Measurements from ENCODE around the gene TAOK1. TPM values are rescaled to one million over a fixed set of nuclear protein-coding genes. Genes with fewer than 3 reads are reported as not detected.
A peak's percentile ranks its signal among the peaks of the same experiment; 100 is the strongest.

TAOK1 gene
- total and polyA plus RNA-seq, 2 of the 13 experiments (the other 11 are each of a cell fraction or from before 2014, with no cell fraction given): 14.1 to 23.0 TPM

DNA sequence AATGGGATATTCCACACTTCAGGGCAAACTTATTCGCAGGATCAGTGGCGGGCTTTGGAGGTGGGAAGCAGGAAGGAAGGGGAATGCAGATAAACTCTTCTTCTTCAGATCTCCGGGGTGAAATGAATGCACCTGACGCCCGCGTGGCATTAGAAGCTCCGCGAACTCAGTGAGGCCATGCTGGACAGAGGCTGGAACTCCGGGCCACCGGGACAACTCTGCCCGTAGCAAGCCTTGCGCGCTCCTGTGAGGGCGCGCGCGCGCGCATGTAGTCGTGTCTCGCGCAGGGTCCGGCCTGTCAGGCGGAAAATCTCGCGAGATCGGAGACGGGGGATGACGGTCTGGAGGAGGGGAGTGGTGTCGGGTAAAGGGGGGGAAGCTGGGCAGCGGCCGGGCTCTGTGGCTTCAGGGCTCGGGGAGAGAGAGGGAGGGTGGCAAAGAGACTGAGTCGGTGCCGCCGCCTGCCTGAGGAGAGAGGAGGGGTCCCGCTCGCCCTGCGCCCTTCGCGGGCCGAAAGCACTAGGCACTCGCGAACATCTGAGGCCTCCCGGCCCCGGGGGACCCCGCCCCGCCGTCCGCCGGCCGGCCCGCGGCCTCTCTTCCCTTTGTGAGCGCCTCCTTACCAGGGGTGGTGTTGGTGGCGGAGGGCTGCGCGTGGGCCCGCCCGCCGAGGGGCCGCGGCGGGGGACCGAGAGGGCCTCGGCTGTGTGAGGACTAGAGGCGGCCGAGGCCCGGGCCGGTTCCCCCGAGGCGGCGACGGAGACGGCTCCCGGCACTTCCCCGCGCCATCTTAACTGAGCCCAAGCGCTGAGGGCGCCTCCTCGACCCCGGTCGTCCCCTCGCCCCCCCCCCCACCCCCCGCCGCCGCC, at the start of gene TAOK1 (continued):
- TF ChIP-seq, protein P1, sequence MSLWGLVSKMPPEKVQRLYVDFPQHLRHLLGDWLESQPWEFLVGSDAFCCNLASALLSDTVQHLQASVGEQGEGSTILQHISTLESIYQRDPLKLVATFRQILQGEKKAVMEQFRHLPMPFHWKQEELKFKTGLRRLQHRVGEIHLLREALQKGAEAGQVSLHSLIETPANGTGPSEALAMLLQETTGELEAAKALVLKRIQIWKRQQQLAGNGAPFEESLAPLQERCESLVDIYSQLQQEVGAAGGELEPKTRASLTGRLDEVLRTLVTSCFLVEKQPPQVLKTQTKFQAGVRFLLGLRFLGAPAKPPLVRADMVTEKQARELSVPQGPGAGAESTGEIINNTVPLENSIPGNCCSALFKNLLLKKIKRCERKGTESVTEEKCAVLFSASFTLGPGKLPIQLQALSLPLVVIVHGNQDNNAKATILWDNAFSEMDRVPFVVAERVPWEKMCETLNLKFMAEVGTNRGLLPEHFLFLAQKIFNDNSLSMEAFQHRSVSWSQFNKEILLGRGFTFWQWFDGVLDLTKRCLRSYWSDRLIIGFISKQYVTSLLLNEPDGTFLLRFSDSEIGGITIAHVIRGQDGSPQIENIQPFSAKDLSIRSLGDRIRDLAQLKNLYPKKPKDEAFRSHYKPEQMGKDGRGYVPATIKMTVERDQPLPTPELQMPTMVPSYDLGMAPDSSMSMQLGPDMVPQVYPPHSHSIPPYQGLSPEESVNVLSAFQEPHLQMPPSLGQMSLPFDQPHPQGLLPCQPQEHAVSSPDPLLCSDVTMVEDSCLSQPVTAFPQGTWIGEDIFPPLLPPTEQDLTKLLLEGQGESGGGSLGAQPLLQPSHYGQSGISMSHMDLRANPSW (CRISPR knock-in tag; IDR thresholded peaks at IDR 0.05; ENCODE audit: borderline replicate concordance): no peak
- TF ChIP-seq BRCA1 (CRISPR knock-in tag; IDR thresholded peaks at IDR 0.05): no peak
- TF ChIP-seq ZNF484 (CRISPR knock-in tag; IDR thresholded peaks at IDR 0.05; ENCODE audit: borderline replicate concordance, low read depth): no peak
- TF ChIP-seq, protein P2, sequence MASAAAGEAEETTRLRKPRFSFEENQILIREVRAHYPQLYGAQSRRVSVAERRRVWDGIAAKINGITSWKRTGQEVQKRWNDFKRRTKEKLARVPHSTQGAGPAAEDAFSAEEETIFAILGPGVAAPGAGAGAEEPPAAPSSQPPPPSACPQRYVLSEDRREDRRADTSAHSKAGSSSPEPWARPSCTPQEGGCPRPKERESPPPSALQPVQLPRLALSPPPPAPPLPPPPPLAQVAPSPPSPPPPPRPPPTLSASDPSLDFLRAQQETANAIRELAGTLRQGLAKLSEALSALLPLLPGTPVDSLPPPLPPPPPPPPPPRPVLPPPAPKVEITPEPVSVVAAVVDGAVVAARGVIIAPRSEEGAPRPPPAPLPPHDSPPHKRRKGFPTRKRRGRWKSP (CRISPR knock-in tag; IDR thresholded peaks at IDR 0.05): peak; percentile 49; the same call in 1 of the 2 replicates
- TF ChIP-seq ZNF234 (CRISPR knock-in tag; conservative IDR thresholded peaks at IDR 0.05): peak; percentile 51; the same call in 1 of the 2 replicates
- TF ChIP-seq HDAC1 (CRISPR knock-in tag; IDR thresholded peaks at IDR 0.05): peak; percentile 82
- peak; percentile 96 for TF ChIP-seq MXI1 (IDR thresholded peaks at IDR 0.05; ENCODE audit: borderline replicate concordance, low read depth, low read length)
- no peak for TF ChIP-seq ZNF20 (CRISPR knock-in tag; IDR thresholded peaks at IDR 0.05)
- TF ChIP-seq HOXA5 (CRISPR knock-in tag; IDR thresholded peaks at IDR 0.05): peak; percentile 76
- TF ChIP-seq, protein P3, sequence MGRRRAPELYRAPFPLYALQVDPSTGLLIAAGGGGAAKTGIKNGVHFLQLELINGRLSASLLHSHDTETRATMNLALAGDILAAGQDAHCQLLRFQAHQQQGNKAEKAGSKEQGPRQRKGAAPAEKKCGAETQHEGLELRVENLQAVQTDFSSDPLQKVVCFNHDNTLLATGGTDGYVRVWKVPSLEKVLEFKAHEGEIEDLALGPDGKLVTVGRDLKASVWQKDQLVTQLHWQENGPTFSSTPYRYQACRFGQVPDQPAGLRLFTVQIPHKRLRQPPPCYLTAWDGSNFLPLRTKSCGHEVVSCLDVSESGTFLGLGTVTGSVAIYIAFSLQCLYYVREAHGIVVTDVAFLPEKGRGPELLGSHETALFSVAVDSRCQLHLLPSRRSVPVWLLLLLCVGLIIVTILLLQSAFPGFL (CRISPR knock-in tag; IDR thresholded peaks at IDR 0.05): no peak
- no peak; the same call in 1 of the 2 replicates for TF ChIP-seq ZSCAN31 (CRISPR knock-in tag; IDR thresholded peaks at IDR 0.05; ENCODE audit: low read depth)
- no peak for TF ChIP-seq TCF7 (IDR thresholded peaks at IDR 0.05; ENCODE audit: low read depth)
- peak; percentile 51 for TF ChIP-seq ELF3 (CRISPR knock-in tag; IDR thresholded peaks at IDR 0.05)
- TF ChIP-seq SMAD1 (CRISPR knock-in tag; IDR thresholded peaks at IDR 0.05; ENCODE audit: borderline replicate concordance, low read depth): no peak
- TF ChIP-seq MTA3 (CRISPR knock-in tag; IDR thresholded peaks at IDR 0.05): no peak
- TF ChIP-seq MBD4 (IDR thresholded peaks at IDR 0.05; ENCODE audit: borderline replicate concordance, low read length): no peak
- TF ChIP-seq, protein P4, sequence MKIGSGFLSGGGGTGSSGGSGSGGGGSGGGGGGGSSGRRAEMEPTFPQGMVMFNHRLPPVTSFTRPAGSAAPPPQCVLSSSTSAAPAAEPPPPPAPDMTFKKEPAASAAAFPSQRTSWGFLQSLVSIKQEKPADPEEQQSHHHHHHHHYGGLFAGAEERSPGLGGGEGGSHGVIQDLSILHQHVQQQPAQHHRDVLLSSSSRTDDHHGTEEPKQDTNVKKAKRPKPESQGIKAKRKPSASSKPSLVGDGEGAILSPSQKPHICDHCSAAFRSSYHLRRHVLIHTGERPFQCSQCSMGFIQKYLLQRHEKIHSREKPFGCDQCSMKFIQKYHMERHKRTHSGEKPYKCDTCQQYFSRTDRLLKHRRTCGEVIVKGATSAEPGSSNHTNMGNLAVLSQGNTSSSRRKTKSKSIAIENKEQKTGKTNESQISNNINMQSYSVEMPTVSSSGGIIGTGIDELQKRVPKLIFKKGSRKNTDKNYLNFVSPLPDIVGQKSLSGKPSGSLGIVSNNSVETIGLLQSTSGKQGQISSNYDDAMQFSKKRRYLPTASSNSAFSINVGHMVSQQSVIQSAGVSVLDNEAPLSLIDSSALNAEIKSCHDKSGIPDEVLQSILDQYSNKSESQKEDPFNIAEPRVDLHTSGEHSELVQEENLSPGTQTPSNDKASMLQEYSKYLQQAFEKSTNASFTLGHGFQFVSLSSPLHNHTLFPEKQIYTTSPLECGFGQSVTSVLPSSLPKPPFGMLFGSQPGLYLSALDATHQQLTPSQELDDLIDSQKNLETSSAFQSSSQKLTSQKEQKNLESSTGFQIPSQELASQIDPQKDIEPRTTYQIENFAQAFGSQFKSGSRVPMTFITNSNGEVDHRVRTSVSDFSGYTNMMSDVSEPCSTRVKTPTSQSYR (CRISPR knock-in tag; IDR thresholded peaks at IDR 0.05; ENCODE audit: borderline replicate concordance): no peak
- TF ChIP-seq ARNTL (CRISPR knock-in tag; IDR thresholded peaks at IDR 0.05): no peak
- no peak for TF ChIP-seq PAX8 (CRISPR knock-in tag; IDR thresholded peaks at IDR 0.05; ENCODE audit: borderline replicate concordance)
- no peak for TF ChIP-seq U2AF2 (IDR thresholded peaks at IDR 0.05; ENCODE audit: low read depth, low read length)
- TF ChIP-seq MTF2 (CRISPR knock-in tag; IDR thresholded peaks at IDR 0.05; ENCODE audit: borderline replicate concordance): no peak
- peak; percentile 68; the same call in 1 of the 2 replicates for TF ChIP-seq ZNF746 (CRISPR knock-in tag; IDR thresholded peaks at IDR 0.05)
- no peak for TF ChIP-seq ZNF329 (CRISPR knock-in tag; IDR thresholded peaks at IDR 0.05; ENCODE audit: low read depth)

All from HepG2 (cell line).